Kidney capillary endothelial cell (primary cell): ENCODE results near the gene CHST11.
A peak's percentile ranks its signal among the peaks of the same experiment; 100 is the strongest.
"Not testable (repeated sequence)": the region's sequence is repeated elsewhere in the genome, so short reads cannot be mapped to it uniquely, and the experiment has no call there.

Experiments used
- DNase-seq: peaks from one replicate; pipeline ENCODE4 v3.0.0-alpha.2; 2018; ENCODE audit warnings: low spot score

Gene CHST11

DNA sequence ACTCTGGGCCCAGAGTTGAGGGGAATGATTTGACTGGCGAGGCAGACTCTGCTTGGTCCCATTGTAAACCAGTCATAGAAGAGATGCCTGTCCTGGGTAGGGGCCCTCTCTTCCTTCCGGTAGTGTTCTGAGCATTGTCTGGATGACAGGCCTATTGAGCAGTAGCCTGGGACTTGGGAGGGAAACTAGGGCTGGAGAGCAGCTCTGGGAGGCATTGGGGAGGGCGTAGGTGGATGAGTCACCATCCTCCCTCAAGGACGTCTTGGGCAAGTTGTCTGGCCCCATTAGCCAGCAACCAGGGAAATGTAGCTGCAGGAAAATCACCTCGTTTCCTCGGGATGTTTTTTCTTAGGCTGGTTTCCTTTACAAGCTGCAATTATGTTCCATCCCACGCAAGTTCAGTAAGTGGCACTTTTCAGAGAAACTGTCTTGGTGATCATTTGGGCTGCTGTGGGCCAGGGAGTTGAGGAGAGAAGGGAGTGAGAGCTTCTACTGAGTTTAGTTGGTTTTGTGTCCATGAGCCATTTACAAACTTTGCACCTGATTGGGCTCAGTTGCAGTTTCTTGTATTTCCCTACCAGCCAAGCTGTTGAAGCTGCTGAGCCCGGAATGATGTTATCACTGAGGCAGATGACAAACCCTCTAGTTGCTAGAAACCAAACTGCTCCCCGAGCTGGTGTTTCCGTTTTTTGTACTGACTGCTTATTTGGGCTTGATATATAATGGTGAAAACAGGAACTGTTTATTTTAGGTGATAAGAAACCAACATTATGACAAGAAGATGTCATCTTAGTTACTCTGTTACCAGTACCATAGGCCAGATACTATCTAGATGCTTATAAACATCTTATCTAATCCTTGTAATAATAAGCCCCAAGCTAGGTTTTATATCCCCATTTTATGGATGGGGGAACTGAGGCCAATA, 147.6 kb downstream of the CHST11 start:
- peak; percentile 98 for DNase-seq

- DNase-seq: no peak
Measured at GRCh38 chr12:104604995-104605675, 148.4 kb downstream of the CHST11 start.

- DNase-seq: no peak
Measured at GRCh38 chr12:104605685-104606084, 148.9 kb downstream of the CHST11 start.

DNA sequence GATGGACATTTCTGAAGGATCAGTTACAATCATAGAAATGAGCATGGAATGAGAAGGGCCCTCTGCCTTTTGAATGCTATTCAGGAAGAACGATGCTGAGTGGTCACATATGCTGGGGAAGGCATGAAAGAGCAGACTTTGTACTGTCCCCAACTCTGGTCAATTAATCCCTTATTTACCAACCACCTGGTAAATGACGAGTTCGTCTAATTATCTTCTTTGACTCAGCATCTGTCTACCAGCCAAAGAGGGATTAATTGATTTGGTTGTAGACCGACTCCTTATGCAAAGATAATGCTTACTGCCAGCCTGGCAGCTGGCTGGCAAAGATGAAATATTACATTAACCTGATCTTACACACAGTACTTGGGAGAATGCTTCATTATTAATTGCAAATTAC, 152.2 kb downstream of the CHST11 start:
- no peak for DNase-seq

GRCh38 chr12:104609445-104609844, 152.7 kb downstream of the CHST11 start:
- no peak for DNase-seq

- DNase-seq: no peak
Measured at GRCh38 chr12:104610513-104611235, 153.9 kb downstream of the CHST11 start.

GRCh38 chr12:104611671-104612070, 154.9 kb downstream of the CHST11 start:
- DNase-seq: no peak

DNA sequence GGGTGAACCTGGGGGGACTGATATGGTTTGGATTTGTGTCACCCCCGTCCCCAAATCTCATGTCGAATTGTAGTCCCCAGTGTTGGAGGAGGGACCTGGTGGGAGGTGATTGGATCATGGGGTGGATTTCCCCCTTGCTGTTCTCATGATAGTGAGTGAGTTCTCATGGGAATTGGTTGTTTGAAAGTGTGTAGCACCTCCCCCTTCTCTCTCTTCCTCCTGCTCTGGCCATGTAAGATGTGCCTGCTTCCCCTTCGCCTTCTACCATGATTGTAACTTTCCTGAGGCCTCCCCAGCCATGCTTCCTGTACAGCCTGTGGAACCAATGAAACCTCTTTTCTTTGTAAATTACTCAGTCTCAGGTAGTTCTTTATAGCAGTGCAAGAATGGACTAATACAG, 156.6 kb downstream of the CHST11 start:
- not testable (repeated sequence) for DNase-seq

- DNase-seq: no peak
Measured at GRCh38 chr12:104615048-104615561, 158.4 kb downstream of the CHST11 start.

DNA sequence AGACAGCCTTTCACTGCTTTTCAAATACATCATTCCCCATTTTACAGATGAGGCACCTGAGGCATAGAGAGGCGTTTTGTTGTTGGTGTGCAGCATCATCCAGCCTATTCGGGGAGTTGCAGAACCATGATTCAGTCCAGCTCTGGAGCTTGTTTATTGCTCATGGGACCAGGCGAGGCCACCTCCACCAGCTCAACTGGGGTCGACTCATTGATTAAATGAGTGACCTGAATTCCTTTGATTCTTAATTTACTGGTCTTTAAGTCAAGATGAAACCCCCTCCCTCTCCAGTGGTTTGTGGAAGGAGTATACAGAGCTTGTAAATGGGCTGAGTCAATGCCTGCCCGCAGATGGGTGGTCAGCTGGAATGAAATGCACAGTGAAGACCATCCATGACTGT, 161.9 kb downstream of the CHST11 start:
- DNase-seq: no peak

- no peak for DNase-seq
Measured at GRCh38 chr12:104619305-104619704, 162.6 kb downstream of the CHST11 start.

- no peak for DNase-seq
Measured at GRCh38 chr12:104620837-104621531, 164.2 kb downstream of the CHST11 start.

- no peak for DNase-seq
Measured at GRCh38 chr12:104622928-104623327, 166.2 kb downstream of the CHST11 start.

DNA sequence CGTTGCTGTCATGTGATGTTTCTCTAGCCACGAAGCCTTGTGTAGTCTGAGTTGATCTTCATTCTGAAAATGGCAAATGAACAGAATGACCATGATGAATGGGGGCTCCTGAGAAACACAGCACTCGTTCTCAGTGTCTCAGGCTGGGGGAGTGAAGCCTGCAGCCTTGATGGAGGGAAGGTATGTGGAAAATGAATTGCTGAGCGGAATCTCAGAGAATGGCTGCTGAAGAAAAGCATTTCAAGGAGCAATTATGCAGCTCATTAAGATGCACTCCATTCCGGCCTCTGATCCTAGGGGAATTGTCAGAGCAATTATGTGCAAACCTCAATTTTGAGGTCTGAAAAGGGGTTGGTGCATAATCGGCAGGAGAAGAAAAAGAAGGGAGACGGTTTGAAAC, 167.1 kb downstream of the CHST11 start:
- DNase-seq: no peak

DNA sequence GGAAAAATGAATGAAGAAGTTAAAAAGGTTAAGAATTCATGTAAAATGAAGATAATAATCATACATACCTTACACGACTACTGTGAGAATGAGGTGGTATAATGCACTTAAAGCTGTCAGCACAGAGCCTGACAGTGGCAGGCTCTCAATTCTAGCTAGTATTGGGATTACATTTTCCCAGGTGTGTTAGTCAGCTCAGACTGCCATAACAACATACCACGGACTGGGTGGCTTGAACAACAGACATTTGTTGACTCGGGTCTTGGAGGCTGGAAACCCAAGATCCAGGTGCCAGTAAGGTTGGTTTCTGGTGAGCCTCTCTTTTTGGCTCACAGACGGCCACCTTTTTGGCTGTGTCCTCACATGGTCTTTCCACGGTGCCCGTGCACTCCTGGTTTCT, 167.8 kb downstream of the CHST11 start:
- no peak for DNase-seq

DNA sequence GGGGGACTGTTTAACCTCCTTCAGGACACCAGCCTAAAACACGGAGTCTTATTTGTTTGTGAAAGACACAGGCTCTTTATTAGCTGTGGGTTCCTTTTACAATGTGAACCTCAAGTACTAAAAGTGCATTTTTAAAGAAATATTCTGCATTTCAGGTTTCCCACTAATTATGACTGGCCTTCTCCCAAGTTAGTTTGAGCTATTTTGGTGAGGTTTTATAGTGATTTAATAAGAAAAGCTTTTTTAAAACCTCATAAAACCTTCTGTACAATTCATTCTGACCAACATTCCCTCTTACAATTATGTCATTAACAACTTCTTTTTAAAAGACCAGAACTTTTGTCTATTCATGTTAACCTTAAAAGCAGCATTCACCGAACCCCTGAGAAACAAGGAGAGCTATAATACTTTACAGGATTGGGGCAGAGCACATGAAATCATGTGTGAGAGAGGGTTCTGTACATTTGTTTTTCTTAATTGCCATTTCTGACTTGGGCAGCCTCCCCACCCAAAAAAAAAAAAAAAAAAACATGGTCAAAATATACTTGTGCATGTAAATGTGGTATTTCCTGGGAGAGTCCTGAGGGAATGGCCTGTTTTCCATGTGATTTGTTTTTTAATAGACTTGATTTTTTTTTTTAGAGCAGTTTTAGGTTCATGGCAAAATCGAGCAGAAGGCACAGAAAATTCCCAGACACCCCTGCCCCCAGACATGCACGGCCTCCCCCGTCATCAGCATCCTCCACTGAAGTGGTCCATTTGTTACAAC, 169.5 kb downstream of the CHST11 start:
- DNase-seq: no peak

DNA sequence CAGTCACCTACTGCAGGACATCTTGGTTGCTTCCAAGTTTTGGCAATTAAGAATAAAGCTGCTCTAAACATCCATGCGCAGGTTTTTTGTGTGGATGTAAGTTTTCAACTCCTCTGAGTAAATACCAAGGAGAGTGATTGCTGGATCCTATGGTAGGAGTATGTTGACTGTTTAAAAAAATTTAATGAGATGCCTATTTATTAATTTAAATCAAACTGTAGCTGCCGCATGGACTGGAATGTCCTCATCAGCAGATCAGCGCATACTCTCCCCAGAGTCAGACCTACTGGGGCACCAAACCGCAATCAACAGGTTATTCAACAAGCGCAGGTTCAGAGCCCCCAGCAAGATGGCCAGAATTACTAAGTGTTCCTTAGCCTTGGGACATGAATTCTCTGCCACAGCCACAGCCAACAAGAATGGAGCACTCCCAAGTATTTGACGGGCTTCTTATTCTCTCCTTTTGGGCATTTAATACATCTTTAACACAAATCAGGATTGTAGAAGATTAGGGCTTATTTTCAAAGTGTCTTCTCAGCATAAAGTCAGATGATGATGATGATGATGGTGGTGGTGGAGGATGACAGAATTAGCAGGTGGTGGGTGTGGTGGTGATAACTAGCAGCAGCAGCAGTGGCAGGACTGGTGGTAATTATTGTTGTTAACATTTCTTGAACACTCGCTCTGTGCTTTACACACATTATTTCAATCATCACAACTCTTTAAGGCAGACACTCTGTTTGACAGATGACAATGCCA, 170.7 kb downstream of the CHST11 start:
- no peak for DNase-seq

DNA sequence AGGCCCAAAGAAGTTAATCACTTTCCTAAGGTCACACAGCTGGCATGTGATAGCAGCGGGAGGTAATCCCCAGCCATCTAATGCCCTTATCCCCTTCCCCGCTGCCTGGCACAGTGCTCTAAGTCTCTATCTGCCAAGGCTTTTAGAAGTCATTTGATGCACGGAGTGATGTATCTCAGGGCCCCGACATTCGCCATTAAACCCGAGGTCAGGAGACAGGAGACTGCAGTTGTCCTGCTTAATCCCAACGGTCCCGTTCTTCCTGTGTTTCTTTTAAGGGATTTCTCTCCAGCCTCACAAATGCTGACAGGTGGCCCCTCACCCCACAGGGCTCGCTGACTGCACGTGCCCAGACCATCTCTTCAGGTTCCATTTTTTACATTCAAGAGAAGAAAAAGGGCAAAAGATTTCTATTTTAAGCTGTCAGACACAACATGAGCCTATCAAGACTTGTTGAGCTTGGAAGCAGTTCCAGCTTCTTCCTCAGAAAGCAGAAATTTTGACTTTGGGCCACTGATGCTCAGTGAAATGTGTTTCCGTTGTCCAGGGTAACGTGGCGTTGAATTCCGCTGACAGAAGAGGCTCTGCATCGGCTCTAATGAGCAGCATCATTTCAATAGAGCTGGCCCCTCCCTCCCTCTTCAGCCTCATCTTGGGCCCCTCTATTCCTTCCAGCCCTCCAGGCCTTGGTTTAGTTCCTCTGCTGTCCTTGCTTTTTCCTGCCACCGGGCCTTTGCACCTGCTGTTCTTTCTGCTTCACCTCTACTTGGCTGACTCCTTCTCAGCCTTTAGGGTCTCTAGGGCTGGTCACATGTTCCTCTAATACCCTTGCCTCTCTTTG, 171.5 kb downstream of the CHST11 start:
- no peak for DNase-seq

- DNase-seq: no peak
Measured at GRCh38 chr12:104628831-104629135, 172.0 kb downstream of the CHST11 start.
